Body of pancreas (tissue), 4 donors: ENCODE results near the gene ZNF302. TPM values are rescaled to one million over a fixed set of nuclear protein-coding genes. Genes with fewer than 3 reads are reported as not detected.

Source experiments
- ATAC-seq: fragments of 150-250 bp; one replicate; pipeline ENCODE4 v1.9.1; 2016
- DNase-seq, 4 donors: peaks; one replicate each; pipeline ENCODE4 v3.0.0-alpha.2; 2019
- H3K27ac ChIP-seq, 4 donors: fragments of 200-600 bp; sonication (generic); 1 replicate in 3 of 4; 2 replicates in 1 of 4; pipeline versions ENCODE4 v1.5.1 to v1.6.1; 2016 to 2019; ENCODE audit warnings: mild to moderate bottlenecking in 1 of 4, mixed read lengths in 1 of 4, moderate library complexity in 1 of 4
- H3K27me3 ChIP-seq, 2 donors: fragments of 200-600 bp; sonication (generic); one replicate each; pipeline ENCODE4 v1.6.0; 2016; ENCODE audit warnings: mild to moderate bottlenecking in 1 of 2
- H3K36me3 ChIP-seq, 2 donors: fragments of 200-600 bp; sonication (generic); replicated peaks in 1 of 2; 2 replicates each; pipeline ENCODE4 v1.5.1; 2016; ENCODE audit warnings: low read depth in 2 of 2; ENCODE audit not compliant: insufficient read depth in 1 of 2
- H3K4me1 ChIP-seq: fragments of 200-600 bp; sonication (generic); one replicate; pipeline ENCODE4 v1.6.0; 2016
- H3K4me3 ChIP-seq, 2 donors: fragments of 200-600 bp; sonication (generic); 1 replicate in 1 of 2; 2 replicates in 1 of 2; pipeline ENCODE4 v1.5.1; 2016 to 2019
- H3K9me3 ChIP-seq, 3 donors: fragments of 200-600 bp; sonication (generic); 1 replicate in 2 of 3; 2 replicates in 1 of 3; pipeline ENCODE4 v1.5.1; 2016
- POLR2A ChIP-seq, 3 donors: fragments of 450-650 bp; IDR thresholded peaks; one replicate each; pipeline ENCODE4 v1.6.1; 2016; ENCODE audit warnings: antibody characterized with exemption in 3 of 3, mild to moderate bottlenecking in 2 of 3
- WGBS, 2 donors: methylation state at CpG; one replicate each; pipeline ENCODE4 v1.1.5; 2017; 5-methylcytosine and 5-hydroxymethylcytosine counted together
- intact Hi-C: fragments of 100-400 bp; cut with DNase I; formaldehyde crosslinking; loops from one replicate; pipeline ENCODE4 v1.15.1; 2023
- total RNA-seq, 2 donors: library from RNA; depleted of rRNA; stranded (reverse); fragments of >200 nt; gene quantifications; one replicate each; pipeline ENCODE4 v1.1.0, GENCODE V29; 2016
- TF ChIP-seq, protein P1 (sequence below), 7 experiments: fragments of 450-650 bp in 4 of 7; fragments of 200-600 bp in 3 of 7; sonication (generic) in 3 of 7; IDR thresholded peaks; one replicate each; pipeline ENCODE4 v1.5.1; 2016 to 2019; ENCODE audit warnings: antibody characterized with exemption in 7 of 7

The ZNF302 gene
- total RNA-seq, 2 donors from 2014 or later = 16.6 to 49.1 TPM

GRCh38 chr19:34707661-34708060 is 30.2 kb downstream of the ZNF302 start:
- WGBS, 2 donors = 34 to 35% methylated on average over 2 of the region's 2 CpGs
- peak overlapping the region in 3 of 4 donors; percentile 22 to 26 (median 23) for H3K27ac ChIP-seq
- ATAC-seq (peak; percentile 77), DNase-seq (peak; percentile 67 to 88 (median 79))
- H3K27me3 ChIP-seq = no peaks in the 10 kb centered on the region
- H3K36me3 ChIP-seq = no peaks in the 10 kb centered on the region
- intact Hi-C loops = no loop called here
- no peaks in the 10 kb centered on the region for H3K9me3 ChIP-seq
- H3K4me1 ChIP-seq = peaks cover 8% of the 10 kb centered on the region
- TF ChIP-seq, protein P1, sequence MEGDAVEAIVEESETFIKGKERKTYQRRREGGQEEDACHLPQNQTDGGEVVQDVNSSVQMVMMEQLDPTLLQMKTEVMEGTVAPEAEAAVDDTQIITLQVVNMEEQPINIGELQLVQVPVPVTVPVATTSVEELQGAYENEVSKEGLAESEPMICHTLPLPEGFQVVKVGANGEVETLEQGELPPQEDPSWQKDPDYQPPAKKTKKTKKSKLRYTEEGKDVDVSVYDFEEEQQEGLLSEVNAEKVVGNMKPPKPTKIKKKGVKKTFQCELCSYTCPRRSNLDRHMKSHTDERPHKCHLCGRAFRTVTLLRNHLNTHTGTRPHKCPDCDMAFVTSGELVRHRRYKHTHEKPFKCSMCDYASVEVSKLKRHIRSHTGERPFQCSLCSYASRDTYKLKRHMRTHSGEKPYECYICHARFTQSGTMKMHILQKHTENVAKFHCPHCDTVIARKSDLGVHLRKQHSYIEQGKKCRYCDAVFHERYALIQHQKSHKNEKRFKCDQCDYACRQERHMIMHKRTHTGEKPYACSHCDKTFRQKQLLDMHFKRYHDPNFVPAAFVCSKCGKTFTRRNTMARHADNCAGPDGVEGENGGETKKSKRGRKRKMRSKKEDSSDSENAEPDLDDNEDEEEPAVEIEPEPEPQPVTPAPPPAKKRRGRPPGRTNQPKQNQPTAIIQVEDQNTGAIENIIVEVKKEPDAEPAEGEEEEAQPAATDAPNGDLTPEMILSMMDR (IDR thresholded peaks at IDR 0.05) = no peak
- peak in 1 of 3 donors; percentile 18 for TF ChIP-seq POLR2A (IDR thresholded peaks at IDR 0.05)
- H3K4me3 ChIP-seq = no peak overlapping the region

GRCh38 chr19:34711890-34712289 is 34.4 kb downstream of the ZNF302 start:
- no peak for ATAC-seq
- intact Hi-C loops = loop anchor here (5.0 kb wide), 1 partner anchor 75 kb away; no protein-coding TSS in a partner anchor
- WGBS, 2 donors = 69 to 74% methylated on average over 6 of the region's 6 CpGs
- Histone ChIP-seq H3K27ac (no peak overlapping the region), H3K36me3 (no peaks in the 10 kb centered on the region), H3K4me1 (peaks cover 8% of the 10 kb centered on the region), H3K27me3 (no peaks in the 10 kb centered on the region), H3K9me3 (no peaks in the 10 kb centered on the region), H3K4me3 (no peak overlapping the region)
- TF ChIP-seq, protein P1 (IDR thresholded peaks at IDR 0.05) = no peak
- TF ChIP-seq POLR2A (IDR thresholded peaks at IDR 0.05) = no peak
- no peak for DNase-seq

DNA sequence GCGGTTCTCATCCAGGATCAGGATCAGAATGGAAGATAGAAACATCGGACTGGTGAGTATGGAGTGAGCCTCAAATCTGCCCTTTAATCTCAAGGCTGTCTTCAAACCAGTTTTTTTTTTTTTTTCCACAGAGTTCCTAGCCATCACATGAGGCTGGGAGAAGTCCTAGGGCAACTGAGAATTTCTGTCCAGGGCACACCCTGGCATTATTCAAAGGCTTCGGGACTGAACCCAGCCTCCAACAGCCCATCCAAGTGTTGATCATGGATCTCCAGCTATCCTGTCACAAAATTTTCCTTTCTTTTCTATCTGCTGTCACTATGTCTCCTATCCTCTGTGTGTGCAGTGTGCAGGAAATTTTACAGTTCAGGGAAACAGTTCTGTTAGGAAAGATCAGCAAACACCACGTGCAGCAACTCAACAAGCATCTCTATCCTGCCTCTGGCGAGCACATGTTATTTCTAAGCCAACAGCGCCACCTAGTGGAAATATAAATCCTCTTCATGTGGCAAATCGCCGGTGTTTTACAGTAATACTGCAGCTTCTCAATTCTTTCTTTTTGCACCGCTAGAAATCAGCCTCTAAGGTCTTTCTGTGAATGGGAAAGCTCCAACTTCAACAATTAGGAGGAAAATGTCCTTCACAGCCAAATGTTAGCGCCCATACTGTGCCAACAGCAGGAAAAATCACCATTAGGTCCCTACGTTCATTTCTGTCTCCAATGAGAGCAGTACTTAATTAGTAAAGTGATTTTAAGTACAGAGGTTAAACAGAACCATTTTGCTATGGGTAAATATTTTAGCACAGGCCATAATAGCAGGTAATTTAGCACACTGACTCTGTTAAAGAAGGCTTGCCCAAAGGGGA is 35.1 kb downstream of the ZNF302 start:
- no peaks in the 10 kb centered on the region for H3K36me3 ChIP-seq
- peak; percentile 74 for ATAC-seq
- peaks cover 4% of the 10 kb centered on the region for H3K4me1 ChIP-seq
- intact Hi-C loops = loop anchor here (5.0 kb wide), 1 partner anchor 75 kb away; no protein-coding TSS in a partner anchor
- H3K27ac ChIP-seq = no peak overlapping the region
- H3K9me3 ChIP-seq = no peaks in the 10 kb centered on the region
- 34 to 35% methylated on average over 11 of the region's 11 CpGs for WGBS, 2 donors
- peak; percentile 67 to 78 (median 68) for DNase-seq
- TF ChIP-seq POLR2A (IDR thresholded peaks at IDR 0.05) = no peak
- TF ChIP-seq, protein P1 (IDR thresholded peaks at IDR 0.05) = peak; percentile 57 to 93 (median 78)
- H3K4me3 ChIP-seq = no peak overlapping the region
- H3K27me3 ChIP-seq = no peaks in the 10 kb centered on the region

GRCh38 chr19:34713262-34713637 is 35.8 kb downstream of the ZNF302 start:
- no peak for TF ChIP-seq POLR2A (IDR thresholded peaks at IDR 0.05)
- TF ChIP-seq, protein P1 (IDR thresholded peaks at IDR 0.05) = no peak
- H3K36me3 ChIP-seq = no peaks in the 10 kb centered on the region
- intact Hi-C loops = loop anchor here (5.0 kb wide), 1 partner anchor 76 kb away; no protein-coding TSS in a partner anchor
- ATAC-seq (no peak), DNase-seq (no peak)
- no peaks in the 10 kb centered on the region for H3K27me3 ChIP-seq
- WGBS, 2 donors = 74 to 79% methylated on average over 2 of the region's 2 CpGs
- H3K27ac ChIP-seq = no peak overlapping the region
- H3K4me1 ChIP-seq = no peaks in the 10 kb centered on the region
- H3K4me3 ChIP-seq = no peak overlapping the region
- H3K9me3 ChIP-seq = no peaks in the 10 kb centered on the region
